RPMI7951 (cell line): ENCODE measurements around the gene RPL22L1. TPM values are rescaled to one million over a fixed set of nuclear protein-coding genes. Genes with fewer than 3 reads are reported as not detected.
"Not testable (repeated sequence)": the region's sequence is repeated elsewhere in the genome, so short reads cannot be mapped to it uniquely, and the experiment has no call there.

Experiments used
- DNase-seq: peaks from one replicate; pipeline ENCODE4 v3.0.0-alpha.2; 2012; ENCODE audit warnings: low read depth
- total RNA-seq: library from RNA; depleted of rRNA; stranded (reverse); fragments of >200 nt; shearing (Covaris generic); gene quantifications from 2 replicates; pipeline ENCODE4 v1.2.3, GENCODE V29; 2014; rRNA removed

RPL22L1 gene
- total RNA-seq, 1 experiment from 2014 or later: 241 TPM

- DNase-seq: no peak
Measured at GRCh38 chr3:170829546-170830272, 40.3 kb downstream of the RPL22L1 start.

- DNase-seq: no peak
Measured at GRCh38 chr3:170826047-170826446, 43.9 kb downstream of the RPL22L1 start.

- not testable (repeated sequence) for DNase-seq
Measured at GRCh38 chr3:170823562-170823961, 46.4 kb downstream of the RPL22L1 start.

GRCh38 chr3:170818325-170818724 is 51.7 kb downstream of the RPL22L1 start:
- not testable (repeated sequence) for DNase-seq

- not testable (repeated sequence) for DNase-seq
Measured at GRCh38 chr3:170817471-170817870, 52.5 kb downstream of the RPL22L1 start.

- DNase-seq: no peak
Measured at GRCh38 chr3:170816841-170817240, 53.2 kb downstream of the RPL22L1 start.

- no peak for DNase-seq
Measured at GRCh38 chr3:170816341-170816740, 53.7 kb downstream of the RPL22L1 start.

- no peak for DNase-seq
Measured at GRCh38 chr3:170815936-170816335, 54.1 kb downstream of the RPL22L1 start.

- no peak for DNase-seq
Measured at GRCh38 chr3:170815340-170815739, 54.7 kb downstream of the RPL22L1 start.

Other genes with a start within 250 kb of the RPL22L1 start
- gene EIF5A2, start 38.4 kb upstream of the RPL22L1 start, total RNA-seq: 16.7 and 18.5 TPM in 2 replicates
- not detected in 2 replicates for gene SLC2A2, start 156.5 kb upstream of the RPL22L1 start, total RNA-seq